HEK293 (cell line): ENCODE data around the gene ZNF438.

Experiments used
- BCL11B ChIP-seq: fragments of 450-650 bp; formaldehyde crosslinking; IDR thresholded peaks from 2 replicates; pipeline ENCODE4 v1.5.1; 2016; ENCODE audit warnings: low read depth, missing biosample characterization, missing genetic modification characterization
- EGR2 ChIP-seq: fragments of 450-650 bp; formaldehyde crosslinking; IDR thresholded peaks from 2 replicates; pipeline ENCODE4 v1.5.1; 2016; ENCODE audit warnings: low read depth, missing biosample characterization, missing genetic modification characterization
- GLIS1 ChIP-seq: fragments of 450-650 bp; formaldehyde crosslinking; IDR thresholded peaks from 2 replicates; pipeline ENCODE4 v1.5.1; 2016; ENCODE audit warnings: missing biosample characterization, missing genetic modification characterization
- HOXC10 ChIP-seq: sonication (generic); formaldehyde crosslinking; IDR thresholded peaks from 2 replicates; pipeline ENCODE4 v1.8.1; 2023; ENCODE audit warnings: mild to moderate bottlenecking, missing genetic modification reagents
- IKZF3 ChIP-seq: fragments of 450-650 bp; IDR thresholded peaks from 2 replicates; pipeline ENCODE4 v1.5.0; 2018; ENCODE audit warnings: missing biosample characterization, mild to moderate bottlenecking, missing genetic modification characterization, moderate library complexity
- SCRT1 ChIP-seq: fragments of 450-650 bp; formaldehyde crosslinking; IDR thresholded peaks from 2 replicates; pipeline ENCODE4 v1.5.1; 2016; ENCODE audit warnings: missing biosample characterization, missing genetic modification characterization, borderline replicate concordance
- SP3 ChIP-seq: fragments of 450-650 bp; formaldehyde crosslinking; IDR thresholded peaks from 2 replicates; pipeline ENCODE4 v1.5.1; 2016; ENCODE audit warnings: missing biosample characterization, missing genetic modification characterization
- YY2 ChIP-seq: fragments of 450-650 bp; formaldehyde crosslinking; IDR thresholded peaks from 2 replicates; pipeline ENCODE4 v1.5.1; 2016; ENCODE audit warnings: missing biosample characterization, missing genetic modification characterization
- ZNF114 ChIP-seq: fragments of 450-650 bp; formaldehyde crosslinking; IDR thresholded peaks from 2 replicates; pipeline ENCODE4 v1.5.0; 2017; ENCODE audit warnings: missing biosample characterization, missing genetic modification characterization
- ZNF133 ChIP-seq: fragments of 450-650 bp; formaldehyde crosslinking; IDR thresholded peaks from 2 replicates; pipeline ENCODE4 v1.5.1; 2016; ENCODE audit warnings: missing biosample characterization, missing genetic modification characterization
- ZNF239 ChIP-seq: fragments of 450-650 bp; formaldehyde crosslinking; IDR thresholded peaks from 2 replicates; pipeline ENCODE4 v1.5.1; 2016; ENCODE audit warnings: missing biosample characterization, missing genetic modification characterization
- ZNF433 ChIP-seq: fragments of 450-650 bp; formaldehyde crosslinking; IDR thresholded peaks from 2 replicates; pipeline ENCODE4 v1.5.1; 2016; ENCODE audit warnings: missing biosample characterization, missing genetic modification characterization, low read depth
- ZNF768 ChIP-seq: fragments of 450-650 bp; formaldehyde crosslinking; IDR thresholded peaks from 2 replicates; pipeline ENCODE4 v1.5.1; 2018; ENCODE audit warnings: missing biosample characterization, mild to moderate bottlenecking, missing genetic modification characterization
- TF ChIP-seq, protein P1 (sequence below): fragments of 450-650 bp; formaldehyde crosslinking; conservative IDR thresholded peaks from 2 replicates; pipeline ENCODE4 v1.5.1; 2016; ENCODE audit warnings: low read depth, missing biosample characterization, missing genetic modification characterization
- TF ChIP-seq, protein P2 (sequence below): fragments of 450-650 bp; formaldehyde crosslinking; IDR thresholded peaks from 2 replicates; pipeline ENCODE4 v1.5.1; 2016; ENCODE audit warnings: missing biosample characterization, missing genetic modification characterization
- TF ChIP-seq, protein P3 (sequence below): fragments of 450-650 bp; formaldehyde crosslinking; IDR thresholded peaks from 2 replicates; pipeline ENCODE4 v1.5.1; 2016; ENCODE audit warnings: missing biosample characterization, missing genetic modification characterization, low read depth
- TF ChIP-seq, protein P4 (sequence below): fragments of 450-650 bp; formaldehyde crosslinking; IDR thresholded peaks from 2 replicates; pipeline ENCODE4 v1.5.1; 2017; ENCODE audit warnings: missing biosample characterization, missing genetic modification characterization
- TF ChIP-seq, protein P5 (sequence below): fragments of 450-650 bp; formaldehyde crosslinking; IDR thresholded peaks from 2 replicates; pipeline ENCODE4 v1.5.1; 2016; ENCODE audit warnings: missing biosample characterization, missing genetic modification characterization
- TF ChIP-seq, protein P6 (sequence below): fragments of 450-650 bp; formaldehyde crosslinking; IDR thresholded peaks from 2 replicates; pipeline ENCODE4 v1.5.1; 2016; ENCODE audit warnings: missing biosample characterization, missing genetic modification characterization, borderline replicate concordance
- TF ChIP-seq, protein P7 (sequence below): fragments of 450-650 bp; IDR thresholded peaks from 2 replicates; pipeline ENCODE4 v1.5.1; 2018; ENCODE audit warnings: missing biosample characterization, mild to moderate bottlenecking, missing genetic modification characterization
- TF ChIP-seq, protein P8 (sequence below): fragments of 450-650 bp; formaldehyde crosslinking; IDR thresholded peaks from 2 replicates; pipeline ENCODE4 v1.5.1; 2016; ENCODE audit warnings: missing biosample characterization, missing genetic modification characterization

ZNF438 gene

DNA sequence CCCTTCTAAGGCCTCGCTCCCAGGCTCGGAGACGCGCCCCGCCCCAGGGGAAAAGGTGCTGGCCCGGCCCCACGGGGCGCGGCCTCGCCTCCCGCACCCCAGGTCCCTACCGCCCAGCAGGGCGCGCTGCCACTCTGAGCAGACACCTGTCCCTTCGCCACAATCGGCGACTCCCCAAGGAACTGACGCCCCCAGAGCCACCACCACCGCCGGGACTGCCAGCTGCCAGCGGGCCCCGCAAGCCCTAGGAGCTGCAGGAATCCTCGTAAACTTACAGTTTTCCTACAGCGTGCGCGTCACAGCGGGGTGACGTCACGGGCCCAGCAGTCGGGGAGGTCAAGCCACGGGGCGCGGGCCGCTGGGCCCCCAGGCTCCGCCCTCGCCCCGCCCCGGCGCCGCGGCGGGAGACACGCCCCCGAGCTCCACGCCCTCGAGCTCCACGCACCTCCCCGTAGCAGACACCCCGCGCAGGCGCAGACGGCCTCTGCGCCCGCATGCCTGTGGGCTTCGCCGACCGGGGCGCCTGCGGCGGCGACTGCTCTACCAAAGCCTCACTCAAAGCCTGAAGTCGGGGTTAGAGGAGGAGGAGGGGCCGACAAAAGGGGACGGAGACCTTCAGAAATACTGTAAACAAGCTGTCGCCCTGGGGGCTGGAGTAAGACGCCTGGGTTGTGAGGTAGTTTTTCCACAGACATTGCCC, at the start of gene ZNF438 (continued):
- TF ChIP-seq, protein P1, sequence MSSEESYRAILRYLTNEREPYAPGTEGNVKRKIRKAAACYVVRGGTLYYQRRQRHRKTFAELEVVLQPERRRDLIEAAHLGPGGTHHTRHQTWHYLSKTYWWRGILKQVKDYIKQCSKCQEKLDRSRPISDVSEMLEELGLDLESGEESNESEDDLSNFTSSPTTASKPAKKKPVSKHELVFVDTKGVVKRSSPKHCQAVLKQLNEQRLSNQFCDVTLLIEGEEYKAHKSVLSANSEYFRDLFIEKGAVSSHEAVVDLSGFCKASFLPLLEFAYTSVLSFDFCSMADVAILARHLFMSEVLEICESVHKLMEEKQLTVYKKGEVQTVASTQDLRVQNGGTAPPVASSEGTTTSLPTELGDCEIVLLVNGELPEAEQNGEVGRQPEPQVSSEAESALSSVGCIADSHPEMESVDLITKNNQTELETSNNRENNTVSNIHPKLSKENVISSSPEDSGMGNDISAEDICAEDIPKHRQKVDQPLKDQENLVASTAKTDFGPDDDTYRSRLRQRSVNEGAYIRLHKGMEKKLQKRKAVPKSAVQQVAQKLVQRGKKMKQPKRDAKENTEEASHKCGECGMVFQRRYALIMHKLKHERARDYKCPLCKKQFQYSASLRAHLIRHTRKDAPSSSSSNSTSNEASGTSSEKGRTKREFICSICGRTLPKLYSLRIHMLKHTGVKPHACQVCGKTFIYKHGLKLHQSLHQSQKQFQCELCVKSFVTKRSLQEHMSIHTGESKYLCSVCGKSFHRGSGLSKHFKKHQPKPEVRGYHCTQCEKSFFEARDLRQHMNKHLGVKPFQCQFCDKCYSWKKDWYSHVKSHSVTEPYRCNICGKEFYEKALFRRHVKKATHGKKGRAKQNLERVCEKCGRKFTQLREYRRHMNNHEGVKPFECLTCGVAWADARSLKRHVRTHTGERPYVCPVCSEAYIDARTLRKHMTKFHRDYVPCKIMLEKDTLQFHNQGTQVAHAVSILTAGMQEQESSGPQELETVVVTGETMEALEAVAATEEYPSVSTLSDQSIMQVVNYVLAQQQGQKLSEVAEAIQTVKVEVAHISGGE: no peak
- TF ChIP-seq ZNF433 (tag by site-specific recombination): no peak
- TF ChIP-seq EGR2 (tag by site-specific recombination): peak; percentile 55; the same call in 1 of the 2 replicates
- TF ChIP-seq ZNF114 (tag by site-specific recombination): no peak
- peak; percentile 96 for TF ChIP-seq IKZF3 (tag by site-specific recombination)
- TF ChIP-seq ZNF133 (tag by site-specific recombination): no peak
- no peak for TF ChIP-seq HOXC10 (CRISPR knock-in tag)
- TF ChIP-seq, protein P2, sequence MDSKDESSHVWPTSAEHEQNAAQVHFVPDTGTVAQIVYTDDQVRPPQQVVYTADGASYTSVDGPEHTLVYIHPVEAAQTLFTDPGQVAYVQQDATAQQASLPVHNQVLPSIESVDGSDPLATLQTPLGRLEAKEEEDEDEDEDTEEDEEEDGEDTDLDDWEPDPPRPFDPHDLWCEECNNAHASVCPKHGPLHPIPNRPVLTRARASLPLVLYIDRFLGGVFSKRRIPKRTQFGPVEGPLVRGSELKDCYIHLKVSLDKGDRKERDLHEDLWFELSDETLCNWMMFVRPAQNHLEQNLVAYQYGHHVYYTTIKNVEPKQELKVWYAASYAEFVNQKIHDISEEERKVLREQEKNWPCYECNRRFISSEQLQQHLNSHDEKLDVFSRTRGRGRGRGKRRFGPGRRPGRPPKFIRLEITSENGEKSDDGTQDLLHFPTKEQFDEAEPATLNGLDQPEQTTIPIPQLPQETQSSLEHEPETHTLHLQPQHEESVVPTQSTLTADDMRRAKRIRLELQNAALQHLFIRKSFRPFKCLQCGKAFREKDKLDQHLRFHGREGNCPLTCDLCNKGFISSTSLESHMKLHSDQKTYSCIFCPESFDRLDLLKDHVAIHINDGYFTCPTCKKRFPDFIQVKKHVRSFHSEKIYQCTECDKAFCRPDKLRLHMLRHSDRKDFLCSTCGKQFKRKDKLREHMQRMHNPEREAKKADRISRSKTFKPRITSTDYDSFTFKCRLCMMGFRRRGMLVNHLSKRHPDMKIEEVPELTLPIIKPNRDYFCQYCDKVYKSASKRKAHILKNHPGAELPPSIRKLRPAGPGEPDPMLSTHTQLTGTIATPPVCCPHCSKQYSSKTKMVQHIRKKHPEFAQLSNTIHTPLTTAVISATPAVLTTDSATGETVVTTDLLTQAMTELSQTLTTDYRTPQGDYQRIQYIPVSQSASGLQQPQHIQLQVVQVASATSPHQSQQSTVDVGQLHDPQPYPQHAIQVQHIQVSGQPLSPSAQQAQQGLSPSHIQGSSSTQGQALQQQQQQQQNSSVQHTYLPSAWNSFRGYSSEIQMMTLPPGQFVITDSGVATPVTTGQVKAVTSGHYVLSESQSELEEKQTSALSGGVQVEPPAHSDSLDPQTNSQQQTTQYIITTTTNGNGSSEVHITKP (tag by site-specific recombination): peak; percentile 41
- TF ChIP-seq, protein P3, sequence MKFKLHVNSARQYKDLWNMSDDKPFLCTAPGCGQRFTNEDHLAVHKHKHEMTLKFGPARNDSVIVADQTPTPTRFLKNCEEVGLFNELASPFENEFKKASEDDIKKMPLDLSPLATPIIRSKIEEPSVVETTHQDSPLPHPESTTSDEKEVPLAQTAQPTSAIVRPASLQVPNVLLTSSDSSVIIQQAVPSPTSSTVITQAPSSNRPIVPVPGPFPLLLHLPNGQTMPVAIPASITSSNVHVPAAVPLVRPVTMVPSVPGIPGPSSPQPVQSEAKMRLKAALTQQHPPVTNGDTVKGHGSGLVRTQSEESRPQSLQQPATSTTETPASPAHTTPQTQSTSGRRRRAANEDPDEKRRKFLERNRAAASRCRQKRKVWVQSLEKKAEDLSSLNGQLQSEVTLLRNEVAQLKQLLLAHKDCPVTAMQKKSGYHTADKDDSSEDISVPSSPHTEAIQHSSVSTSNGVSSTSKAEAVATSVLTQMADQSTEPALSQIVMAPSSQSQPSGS: peak; percentile 95
- peak; percentile 96 for TF ChIP-seq GLIS1 (tag by site-specific recombination)
- TF ChIP-seq ZNF239 (tag by site-specific recombination): no peak
- peak; percentile 71; the same call in 1 of the 2 replicates for TF ChIP-seq BCL11B (tag by site-specific recombination)
- TF ChIP-seq, protein P4, sequence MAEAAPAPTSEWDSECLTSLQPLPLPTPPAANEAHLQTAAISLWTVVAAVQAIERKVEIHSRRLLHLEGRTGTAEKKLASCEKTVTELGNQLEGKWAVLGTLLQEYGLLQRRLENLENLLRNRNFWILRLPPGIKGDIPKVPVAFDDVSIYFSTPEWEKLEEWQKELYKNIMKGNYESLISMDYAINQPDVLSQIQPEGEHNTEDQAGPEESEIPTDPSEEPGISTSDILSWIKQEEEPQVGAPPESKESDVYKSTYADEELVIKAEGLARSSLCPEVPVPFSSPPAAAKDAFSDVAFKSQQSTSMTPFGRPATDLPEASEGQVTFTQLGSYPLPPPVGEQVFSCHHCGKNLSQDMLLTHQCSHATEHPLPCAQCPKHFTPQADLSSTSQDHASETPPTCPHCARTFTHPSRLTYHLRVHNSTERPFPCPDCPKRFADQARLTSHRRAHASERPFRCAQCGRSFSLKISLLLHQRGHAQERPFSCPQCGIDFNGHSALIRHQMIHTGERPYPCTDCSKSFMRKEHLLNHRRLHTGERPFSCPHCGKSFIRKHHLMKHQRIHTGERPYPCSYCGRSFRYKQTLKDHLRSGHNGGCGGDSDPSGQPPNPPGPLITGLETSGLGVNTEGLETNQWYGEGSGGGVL (tag by site-specific recombination): no peak
- TF ChIP-seq, protein P5, sequence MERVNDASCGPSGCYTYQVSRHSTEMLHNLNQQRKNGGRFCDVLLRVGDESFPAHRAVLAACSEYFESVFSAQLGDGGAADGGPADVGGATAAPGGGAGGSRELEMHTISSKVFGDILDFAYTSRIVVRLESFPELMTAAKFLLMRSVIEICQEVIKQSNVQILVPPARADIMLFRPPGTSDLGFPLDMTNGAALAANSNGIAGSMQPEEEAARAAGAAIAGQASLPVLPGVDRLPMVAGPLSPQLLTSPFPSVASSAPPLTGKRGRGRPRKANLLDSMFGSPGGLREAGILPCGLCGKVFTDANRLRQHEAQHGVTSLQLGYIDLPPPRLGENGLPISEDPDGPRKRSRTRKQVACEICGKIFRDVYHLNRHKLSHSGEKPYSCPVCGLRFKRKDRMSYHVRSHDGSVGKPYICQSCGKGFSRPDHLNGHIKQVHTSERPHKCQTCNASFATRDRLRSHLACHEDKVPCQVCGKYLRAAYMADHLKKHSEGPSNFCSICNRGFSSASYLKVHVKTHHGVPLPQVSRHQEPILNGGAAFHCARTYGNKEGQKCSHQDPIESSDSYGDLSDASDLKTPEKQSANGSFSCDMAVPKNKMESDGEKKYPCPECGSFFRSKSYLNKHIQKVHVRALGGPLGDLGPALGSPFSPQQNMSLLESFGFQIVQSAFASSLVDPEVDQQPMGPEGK: peak; percentile 97
- TF ChIP-seq SP3: peak; percentile 79
- TF ChIP-seq SCRT1 (tag by site-specific recombination): no peak
- TF ChIP-seq, protein P6, sequence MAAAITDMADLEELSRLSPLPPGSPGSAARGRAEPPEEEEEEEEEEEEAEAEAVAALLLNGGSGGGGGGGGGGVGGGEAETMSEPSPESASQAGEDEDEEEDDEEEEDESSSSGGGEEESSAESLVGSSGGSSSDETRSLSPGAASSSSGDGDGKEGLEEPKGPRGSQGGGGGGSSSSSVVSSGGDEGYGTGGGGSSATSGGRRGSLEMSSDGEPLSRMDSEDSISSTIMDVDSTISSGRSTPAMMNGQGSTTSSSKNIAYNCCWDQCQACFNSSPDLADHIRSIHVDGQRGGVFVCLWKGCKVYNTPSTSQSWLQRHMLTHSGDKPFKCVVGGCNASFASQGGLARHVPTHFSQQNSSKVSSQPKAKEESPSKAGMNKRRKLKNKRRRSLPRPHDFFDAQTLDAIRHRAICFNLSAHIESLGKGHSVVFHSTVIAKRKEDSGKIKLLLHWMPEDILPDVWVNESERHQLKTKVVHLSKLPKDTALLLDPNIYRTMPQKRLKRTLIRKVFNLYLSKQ (tag by site-specific recombination): no peak
- TF ChIP-seq, protein P7, sequence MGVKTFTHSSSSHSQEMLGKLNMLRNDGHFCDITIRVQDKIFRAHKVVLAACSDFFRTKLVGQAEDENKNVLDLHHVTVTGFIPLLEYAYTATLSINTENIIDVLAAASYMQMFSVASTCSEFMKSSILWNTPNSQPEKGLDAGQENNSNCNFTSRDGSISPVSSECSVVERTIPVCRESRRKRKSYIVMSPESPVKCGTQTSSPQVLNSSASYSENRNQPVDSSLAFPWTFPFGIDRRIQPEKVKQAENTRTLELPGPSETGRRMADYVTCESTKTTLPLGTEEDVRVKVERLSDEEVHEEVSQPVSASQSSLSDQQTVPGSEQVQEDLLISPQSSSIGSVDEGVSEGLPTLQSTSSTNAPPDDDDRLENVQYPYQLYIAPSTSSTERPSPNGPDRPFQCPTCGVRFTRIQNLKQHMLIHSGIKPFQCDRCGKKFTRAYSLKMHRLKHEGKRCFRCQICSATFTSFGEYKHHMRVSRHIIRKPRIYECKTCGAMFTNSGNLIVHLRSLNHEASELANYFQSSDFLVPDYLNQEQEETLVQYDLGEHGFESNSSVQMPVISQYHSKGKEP (tag by site-specific recombination): peak; percentile 59; the same call in 1 of the 2 replicates
- no peak for TF ChIP-seq ZNF768 (tag by site-specific recombination)
- TF ChIP-seq, protein P8, sequence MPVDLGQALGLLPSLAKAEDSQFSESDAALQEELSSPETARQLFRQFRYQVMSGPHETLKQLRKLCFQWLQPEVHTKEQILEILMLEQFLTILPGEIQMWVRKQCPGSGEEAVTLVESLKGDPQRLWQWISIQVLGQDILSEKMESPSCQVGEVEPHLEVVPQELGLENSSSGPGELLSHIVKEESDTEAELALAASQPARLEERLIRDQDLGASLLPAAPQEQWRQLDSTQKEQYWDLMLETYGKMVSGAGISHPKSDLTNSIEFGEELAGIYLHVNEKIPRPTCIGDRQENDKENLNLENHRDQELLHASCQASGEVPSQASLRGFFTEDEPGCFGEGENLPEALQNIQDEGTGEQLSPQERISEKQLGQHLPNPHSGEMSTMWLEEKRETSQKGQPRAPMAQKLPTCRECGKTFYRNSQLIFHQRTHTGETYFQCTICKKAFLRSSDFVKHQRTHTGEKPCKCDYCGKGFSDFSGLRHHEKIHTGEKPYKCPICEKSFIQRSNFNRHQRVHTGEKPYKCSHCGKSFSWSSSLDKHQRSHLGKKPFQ: no peak
- no peak for TF ChIP-seq YY2 (tag by site-specific recombination)
